Measurements from ENCODE around the gene CCM2. TPM values are rescaled to one million over a fixed set of nuclear protein-coding genes. Genes with fewer than 3 reads are reported as not detected.
"Not testable (repeated sequence)": the region's sequence is repeated elsewhere in the genome, so short reads cannot be mapped to it uniquely, and the experiment has no call there.

The CCM2 gene
- total RNA-seq, 1 donor from 2014 or later, result 62.0 TPM

DNA sequence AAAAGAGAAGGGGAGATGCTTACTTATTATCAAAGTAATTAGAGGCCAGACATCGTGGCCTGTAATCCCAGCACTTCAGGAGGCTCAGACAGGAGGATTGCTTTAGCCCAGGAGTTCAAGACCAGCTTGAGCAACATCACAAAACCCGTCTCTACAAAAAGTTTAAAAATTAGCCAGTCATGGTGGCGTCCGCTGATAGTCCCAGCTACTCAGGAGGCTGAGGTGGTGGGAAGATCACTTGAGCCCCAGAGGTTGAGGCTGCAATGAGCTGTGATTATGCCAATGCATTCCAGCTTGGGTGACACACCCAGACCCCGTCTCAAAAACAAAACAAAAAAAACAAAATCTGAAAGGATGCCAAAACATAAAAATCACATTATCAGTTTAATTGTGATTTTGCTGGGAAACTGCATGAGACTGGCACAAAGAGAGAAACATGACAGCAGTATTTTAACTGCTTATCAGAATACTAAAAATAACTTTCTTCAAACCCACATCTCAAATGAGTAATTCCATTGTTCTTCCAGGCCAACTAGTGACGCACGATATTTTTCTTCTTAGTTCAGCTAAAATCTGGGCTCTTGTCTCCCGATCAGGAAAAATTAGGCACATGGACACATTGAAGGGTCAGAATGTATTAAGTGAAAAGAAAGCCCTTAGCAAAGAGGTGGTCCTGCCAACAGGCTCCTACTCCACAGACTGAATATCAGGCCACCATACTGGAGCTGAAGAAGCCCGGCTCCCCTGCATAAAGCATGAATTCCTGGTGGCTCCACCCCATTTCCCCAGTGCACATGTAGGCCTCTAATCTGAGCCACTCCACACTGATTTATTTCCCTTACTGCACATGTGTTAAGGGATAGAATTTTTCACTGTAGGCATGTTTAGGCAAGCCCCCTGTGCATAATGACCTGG is 9.6 kb upstream of the CCM2 start:
- Histone ChIP-seq H3K4me2 (ENCODE audit: low read length) (peak overlapping the region; percentile 73), H3K27ac (ENCODE audit: low read depth, low read length) (peak overlapping the region; percentile 82), H4K20me1 (ENCODE audit: insufficient read depth, low read length) (peaks cover 8% of the 10 kb centered on the region), H3K27me3 (ENCODE audit: insufficient read depth, low read length) (no peaks in the 10 kb centered on the region), H3K9ac (ENCODE audit: low read length) (peak overlapping the region; percentile 73), H3K9me3 (ENCODE audit: insufficient read depth, low read depth, low read length) (no peaks in the 10 kb centered on the region), H3K4me1 (ENCODE audit: insufficient read depth, low read length) (peaks cover 17% of the 10 kb centered on the region), H3K36me3 (ENCODE audit: insufficient read depth, low read length) (peaks cover under 1% of the 10 kb centered on the region), H3K79me2 (ENCODE audit: insufficient read depth, low read length) (peaks cover 16% of the 10 kb centered on the region), H3K4me3 (ENCODE audit: insufficient read depth, low read depth, low read length) (no peak overlapping the region), H2AFZ (ENCODE audit: low read depth, low read length) (peak overlapping the region; percentile 31)
- TF ChIP-seq, protein P1, sequence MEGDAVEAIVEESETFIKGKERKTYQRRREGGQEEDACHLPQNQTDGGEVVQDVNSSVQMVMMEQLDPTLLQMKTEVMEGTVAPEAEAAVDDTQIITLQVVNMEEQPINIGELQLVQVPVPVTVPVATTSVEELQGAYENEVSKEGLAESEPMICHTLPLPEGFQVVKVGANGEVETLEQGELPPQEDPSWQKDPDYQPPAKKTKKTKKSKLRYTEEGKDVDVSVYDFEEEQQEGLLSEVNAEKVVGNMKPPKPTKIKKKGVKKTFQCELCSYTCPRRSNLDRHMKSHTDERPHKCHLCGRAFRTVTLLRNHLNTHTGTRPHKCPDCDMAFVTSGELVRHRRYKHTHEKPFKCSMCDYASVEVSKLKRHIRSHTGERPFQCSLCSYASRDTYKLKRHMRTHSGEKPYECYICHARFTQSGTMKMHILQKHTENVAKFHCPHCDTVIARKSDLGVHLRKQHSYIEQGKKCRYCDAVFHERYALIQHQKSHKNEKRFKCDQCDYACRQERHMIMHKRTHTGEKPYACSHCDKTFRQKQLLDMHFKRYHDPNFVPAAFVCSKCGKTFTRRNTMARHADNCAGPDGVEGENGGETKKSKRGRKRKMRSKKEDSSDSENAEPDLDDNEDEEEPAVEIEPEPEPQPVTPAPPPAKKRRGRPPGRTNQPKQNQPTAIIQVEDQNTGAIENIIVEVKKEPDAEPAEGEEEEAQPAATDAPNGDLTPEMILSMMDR (IDR thresholded peaks at IDR 0.05; ENCODE audit: insufficient read depth, low read depth, low read length), result no peak
- TF ChIP-seq EZH2 (IDR thresholded peaks at IDR 0.05; ENCODE audit: insufficient read depth, low read length), result no peak
- Mint-ChIP-seq H3K4me3 (ENCODE audit: unreplicated experiment) (no peak overlapping the region), H3K36me3 (ENCODE audit: low read depth, unreplicated experiment) (peaks cover 6% of the 10 kb centered on the region), H3K27me3 (ENCODE audit: low read depth, unreplicated experiment) (no peaks in the 10 kb centered on the region), H3K4me1 (ENCODE audit: low read depth, unreplicated experiment) (peaks cover 13% of the 10 kb centered on the region), H3K27ac (ENCODE audit: unreplicated experiment) (peak overlapping the region; percentile 66), H3K9me3 (ENCODE audit: unreplicated experiment) (no peaks in the 10 kb centered on the region)
- DNase-seq (ENCODE audit: low read depth) (peak; percentile 91), FAIRE-seq (peak; percentile 20)

DNA sequence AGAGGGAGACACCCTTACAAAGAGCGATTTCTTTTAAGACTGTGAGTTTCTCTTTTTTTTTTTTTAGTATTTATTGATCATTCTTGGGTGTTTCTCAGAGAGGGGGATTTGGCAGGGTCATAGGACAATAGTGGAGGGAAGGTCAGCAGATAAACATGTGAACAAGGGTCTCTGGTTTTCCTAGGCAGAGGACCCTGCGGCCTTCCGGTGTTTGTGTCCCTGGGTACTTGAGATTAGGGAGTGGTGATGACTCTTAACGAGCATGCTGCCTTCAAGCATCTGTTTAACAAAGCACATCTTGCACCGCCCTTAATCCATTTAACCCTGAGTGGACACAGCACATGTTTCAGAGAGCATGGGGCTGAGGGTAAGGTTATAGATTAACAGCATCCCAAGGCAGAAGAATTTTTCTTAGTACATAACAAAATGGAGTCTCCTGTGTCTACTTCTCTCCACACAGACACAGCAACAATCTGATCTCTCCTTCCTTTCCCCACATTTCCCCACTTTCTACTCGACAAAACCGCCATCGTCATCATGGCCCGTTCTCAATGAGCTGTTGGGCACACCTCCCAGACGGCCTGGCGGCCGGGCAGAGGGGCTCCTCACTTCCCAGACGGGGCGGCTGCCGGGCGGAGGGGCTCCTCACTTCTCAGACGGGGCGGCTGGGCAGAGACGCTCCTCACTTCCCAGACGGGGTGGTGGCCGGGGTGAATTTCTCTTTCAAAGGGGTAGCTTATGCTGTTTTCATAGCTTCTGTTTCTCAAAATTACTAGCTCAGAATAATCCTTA is 7.8 kb upstream of the CCM2 start:
- H3K27ac Mint-ChIP-seq (ENCODE audit: unreplicated experiment); H3K4me3 ChIP-seq (ENCODE audit: insufficient read depth, low read depth, low read length); H3K27ac ChIP-seq (ENCODE audit: low read depth, low read length); DNase-seq (ENCODE audit: low read depth); H3K4me1 Mint-ChIP-seq (ENCODE audit: low read depth, unreplicated experiment); H3K79me2 ChIP-seq (ENCODE audit: insufficient read depth, low read length); H3K36me3 ChIP-seq (ENCODE audit: insufficient read depth, low read length); H3K36me3 Mint-ChIP-seq (ENCODE audit: low read depth, unreplicated experiment); H3K4me3 Mint-ChIP-seq (ENCODE audit: unreplicated experiment); H2AFZ ChIP-seq (ENCODE audit: low read depth, low read length); H3K9ac ChIP-seq (ENCODE audit: low read length); H3K9me3 ChIP-seq (ENCODE audit: insufficient read depth, low read depth, low read length); FAIRE-seq; H3K4me2 ChIP-seq (ENCODE audit: low read length); H3K27me3 ChIP-seq (ENCODE audit: insufficient read depth, low read length); H3K27me3 Mint-ChIP-seq (ENCODE audit: low read depth, unreplicated experiment); H4K20me1 ChIP-seq (ENCODE audit: insufficient read depth, low read length); H3K9me3 Mint-ChIP-seq (ENCODE audit: unreplicated experiment): not testable (repeated sequence)
- H3K4me1 ChIP-seq (ENCODE audit: insufficient read depth, low read length), result peaks cover 12% of the 10 kb centered on the region

DNA sequence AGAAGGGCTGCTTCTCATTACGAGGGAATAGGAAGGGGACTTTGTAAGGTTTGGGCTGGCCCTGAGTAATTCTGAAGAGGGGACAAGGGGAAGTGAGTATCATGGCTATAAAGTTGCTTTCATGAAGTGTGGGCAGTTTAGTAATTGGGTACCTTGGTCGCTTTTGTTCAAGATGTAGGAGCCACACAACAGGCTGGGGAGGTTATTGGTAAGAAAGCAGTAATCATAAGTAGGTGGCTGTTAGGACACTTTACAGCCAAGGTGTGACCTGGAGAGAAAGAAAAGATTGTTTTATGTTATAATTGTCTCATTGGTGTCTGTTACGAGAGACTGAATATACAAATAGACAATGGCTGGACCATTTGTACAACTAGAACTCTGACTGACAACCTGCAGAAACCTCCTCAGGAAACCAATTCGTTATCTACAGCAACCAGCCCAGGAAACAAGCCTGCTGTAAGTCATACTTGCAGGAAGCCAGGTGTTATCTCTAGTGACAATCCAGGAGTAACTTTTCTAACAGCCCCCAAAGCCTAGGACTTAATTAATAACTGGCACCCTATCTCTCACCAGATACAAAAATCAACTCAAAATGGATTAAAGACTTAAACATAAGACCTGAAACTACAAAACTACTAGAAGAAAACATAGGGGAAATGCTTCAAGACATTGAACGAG is 5.0 kb upstream of the CCM2 start:
- H4K20me1 ChIP-seq (ENCODE audit: insufficient read depth, low read length), result no peaks in the 10 kb centered on the region
- no peak overlapping the region for H2AFZ ChIP-seq (ENCODE audit: low read depth, low read length)
- FAIRE-seq, result no peak
- DNase-seq (ENCODE audit: low read depth), result no peak
- Mint-ChIP-seq H3K36me3 (ENCODE audit: low read depth, unreplicated experiment) (no peaks in the 10 kb centered on the region), H3K4me1 (ENCODE audit: low read depth, unreplicated experiment) (peaks cover 5% of the 10 kb centered on the region), H3K27me3 (ENCODE audit: low read depth, unreplicated experiment) (no peaks in the 10 kb centered on the region), H3K9me3 (ENCODE audit: unreplicated experiment) (no peaks in the 10 kb centered on the region), H3K27ac (ENCODE audit: unreplicated experiment) (no peak overlapping the region), H3K4me3 (ENCODE audit: unreplicated experiment) (no peak overlapping the region)
- peaks cover 10% of the 10 kb centered on the region for H3K4me1 ChIP-seq (ENCODE audit: insufficient read depth, low read length)
- H3K9ac ChIP-seq (ENCODE audit: low read length), result no peak overlapping the region
- no peaks in the 10 kb centered on the region for H3K79me2 ChIP-seq (ENCODE audit: insufficient read depth, low read length)
- no peak overlapping the region for H3K4me2 ChIP-seq (ENCODE audit: low read length)
- H3K27me3 ChIP-seq (ENCODE audit: insufficient read depth, low read length), result no peaks in the 10 kb centered on the region
- H3K9me3 ChIP-seq (ENCODE audit: insufficient read depth, low read depth, low read length), result no peaks in the 10 kb centered on the region
- TF ChIP-seq, protein P1 (IDR thresholded peaks at IDR 0.05; ENCODE audit: insufficient read depth, low read depth, low read length), result no peak
- no peak for TF ChIP-seq EZH2 (IDR thresholded peaks at IDR 0.05; ENCODE audit: insufficient read depth, low read length)
- no peak overlapping the region for H3K4me3 ChIP-seq (ENCODE audit: insufficient read depth, low read depth, low read length)
- no peaks in the 10 kb centered on the region for H3K36me3 ChIP-seq (ENCODE audit: insufficient read depth, low read length)
- no peak overlapping the region for H3K27ac ChIP-seq (ENCODE audit: low read depth, low read length)

All from astrocyte (in vitro differentiated cells and primary cell).